GM18909 (cell line): ENCODE measurements around the gene ANKRD55.
"Not testable (repeated sequence)": the region's sequence is repeated elsewhere in the genome, so short reads cannot be mapped to it uniquely, and the experiment has no call there.

Experiments used
- ATAC-seq: cut with Tn5 transposase; IDR thresholded peaks from one replicate; pipeline ENCODE4 v1.9.1; 2021; ENCODE audit warnings: mild to moderate bottlenecking; ENCODE audit not compliant: unreplicated experiment, poor library complexity

Gene ANKRD55

DNA sequence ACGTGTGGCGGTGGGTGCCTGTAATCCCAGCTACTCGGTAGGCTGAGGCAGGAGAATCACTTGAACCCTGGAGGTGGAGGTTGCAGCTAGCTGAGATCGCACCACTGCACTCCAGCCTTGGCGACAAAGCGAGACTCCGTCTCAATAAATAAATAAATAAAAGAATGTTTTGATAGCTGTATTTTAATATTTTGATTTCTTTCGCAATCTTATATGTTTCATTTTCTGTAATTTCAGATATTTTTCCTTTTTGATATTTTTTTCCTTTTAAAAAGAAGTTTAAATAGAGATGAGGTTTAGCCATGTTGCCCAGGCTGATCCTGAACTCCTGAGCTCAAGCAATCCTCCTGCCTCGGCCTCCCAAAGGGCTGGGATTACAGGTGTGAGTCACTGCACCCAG lies 82.4 kb downstream of the ANKRD55 start:
- ATAC-seq: not testable (repeated sequence)

DNA sequence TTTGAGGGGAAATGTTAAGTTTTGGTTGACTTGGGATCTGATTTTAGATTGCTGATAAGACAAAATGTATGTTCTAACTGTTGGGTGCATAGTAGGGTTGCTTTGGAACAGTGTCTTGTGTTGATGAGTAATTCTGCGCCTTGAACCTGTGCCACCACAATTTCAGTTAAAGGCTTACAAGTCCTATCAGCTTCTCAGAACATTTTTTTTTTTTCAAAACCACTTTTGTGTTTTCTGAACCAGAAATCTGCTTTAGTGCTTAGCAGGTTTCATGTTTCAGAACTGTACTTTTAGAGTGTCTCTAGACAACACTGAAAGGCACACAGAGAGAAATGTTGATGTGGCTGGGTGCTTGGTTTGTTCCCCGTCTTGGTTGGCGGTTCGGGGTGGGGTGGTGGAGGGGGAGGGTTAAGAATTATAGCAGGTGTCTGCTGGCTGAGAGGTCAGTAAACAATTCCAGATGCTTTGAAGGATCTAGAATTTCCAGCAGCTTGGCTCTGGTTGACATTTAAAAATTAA lies 84.6 kb downstream of the ANKRD55 start:
- ATAC-seq: peak; percentile 89

DNA sequence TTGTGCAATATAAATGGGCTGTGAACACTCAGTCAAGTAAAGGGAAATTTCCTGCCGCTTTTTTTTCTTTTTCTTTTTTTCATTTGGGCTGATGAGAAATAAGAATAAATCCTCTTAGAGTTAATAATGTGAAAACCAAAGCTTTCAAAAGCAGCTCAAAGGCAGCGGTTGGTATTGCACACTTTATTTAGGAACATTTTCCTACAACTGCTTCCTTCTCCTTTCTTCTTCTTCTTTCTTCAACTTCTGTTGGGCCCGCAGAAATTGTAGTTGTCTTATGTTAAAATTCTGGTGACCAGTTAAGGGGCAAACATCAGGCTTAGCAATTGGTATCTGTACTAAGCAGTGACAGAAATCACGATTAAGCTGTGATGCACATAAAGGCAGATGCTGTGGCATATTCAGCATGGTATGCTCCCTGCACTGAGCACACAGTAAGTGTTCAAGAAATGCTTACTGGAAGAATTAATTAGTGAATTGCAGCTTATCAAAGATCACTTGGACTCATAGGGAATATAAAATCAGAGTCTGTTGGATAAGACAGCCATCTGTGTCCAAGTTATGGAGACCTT lies 85.4 kb downstream of the ANKRD55 start:
- no peak for ATAC-seq

DNA sequence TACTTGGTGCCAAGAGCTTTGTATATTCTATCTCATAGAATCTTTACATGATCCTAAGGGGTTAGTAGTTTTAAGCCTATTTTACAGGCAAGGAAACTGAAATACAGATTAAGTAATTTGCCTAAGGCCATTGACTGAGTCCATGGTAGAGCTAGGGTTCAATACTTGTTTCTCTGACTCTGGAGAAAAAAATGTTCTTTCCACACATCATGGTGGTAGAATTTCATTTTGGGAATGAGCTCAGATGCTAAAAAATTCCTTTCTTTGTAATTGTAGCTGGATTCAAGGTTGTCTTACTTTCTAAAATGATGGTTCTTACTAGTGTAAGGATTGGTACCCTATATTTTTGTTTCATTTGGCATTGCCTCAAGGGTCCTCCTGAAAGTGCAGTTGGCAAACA lies 86.0 kb downstream of the ANKRD55 start:
- no peak for ATAC-seq

DNA sequence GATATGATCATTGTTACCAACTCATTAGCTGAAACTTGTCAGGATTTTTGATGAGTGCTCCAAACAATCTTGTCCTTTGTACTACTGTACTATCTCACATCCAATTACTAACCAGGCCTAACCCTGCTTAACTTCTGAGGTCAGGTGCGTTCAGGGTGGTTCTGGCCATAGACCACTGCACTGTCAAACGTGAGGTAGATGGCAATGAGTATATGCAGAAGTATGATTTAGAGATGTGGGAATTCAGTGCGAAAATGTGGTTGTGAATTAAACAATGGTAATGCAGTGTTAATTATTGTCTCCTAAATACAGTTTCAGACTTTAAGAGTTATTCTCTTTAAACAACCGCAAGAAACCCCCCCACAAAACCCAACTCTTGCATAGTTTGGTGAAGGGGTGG lies 86.5 kb downstream of the ANKRD55 start:
- ATAC-seq: no peak

DNA sequence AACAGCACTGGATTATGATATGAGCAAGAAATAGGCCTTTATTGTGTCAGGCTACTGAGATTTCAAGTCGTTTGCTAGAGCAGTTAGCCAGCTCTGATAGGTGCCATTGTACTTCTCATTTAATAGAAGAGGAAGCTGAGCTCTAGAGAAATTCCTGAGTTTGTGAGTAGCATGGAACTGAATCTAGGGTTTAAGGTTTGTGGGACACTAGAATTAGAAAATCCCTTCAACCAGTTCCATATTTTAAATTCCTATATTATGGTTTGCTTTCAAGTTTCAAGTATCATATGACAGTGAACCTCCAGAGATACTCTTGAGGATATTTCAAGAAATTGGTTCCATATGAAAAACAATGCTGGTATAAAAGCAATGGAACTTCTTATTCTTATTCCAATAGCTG lies 87.6 kb downstream of the ANKRD55 start:
- ATAC-seq: no peak

DNA sequence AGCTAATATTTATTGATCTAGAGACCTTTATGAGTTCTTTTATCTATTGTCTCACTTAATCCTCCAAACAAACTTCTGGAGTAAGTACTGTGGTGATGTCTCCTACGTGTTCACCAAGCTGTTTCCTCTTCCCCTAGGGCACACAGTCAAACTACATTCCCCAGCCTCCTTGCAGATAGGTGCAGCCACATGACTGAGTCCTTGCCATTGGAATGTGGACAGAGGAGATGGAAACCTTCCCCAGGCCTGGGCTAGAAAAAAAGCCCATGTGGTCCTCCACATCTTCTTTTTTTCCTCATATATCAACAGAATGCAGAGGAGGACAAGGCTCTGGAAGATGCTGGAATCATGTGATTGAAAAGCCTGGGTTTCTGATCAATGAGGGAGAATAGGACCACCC lies 88.0 kb downstream of the ANKRD55 start:
- no peak for ATAC-seq

DNA sequence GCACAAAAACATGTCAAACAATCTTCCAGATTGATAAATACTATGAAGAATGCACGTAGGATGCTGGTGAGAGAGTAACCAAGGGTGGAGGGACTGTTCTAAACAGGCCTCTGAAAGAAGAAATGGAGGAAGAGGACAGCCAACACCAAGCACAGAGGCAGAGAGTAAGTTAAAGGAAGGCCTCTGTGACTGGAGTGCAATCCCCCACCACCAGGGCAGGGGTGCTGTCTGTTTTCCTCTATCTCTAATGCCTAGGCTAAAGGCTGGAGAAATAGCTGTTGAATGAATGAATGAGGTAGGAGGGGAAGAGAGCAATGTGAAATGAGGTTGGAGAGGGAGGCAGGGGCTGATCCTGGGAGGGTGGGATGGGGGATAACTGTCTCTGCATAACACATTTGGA lies 88.9 kb downstream of the ANKRD55 start:
- ATAC-seq: no peak

DNA sequence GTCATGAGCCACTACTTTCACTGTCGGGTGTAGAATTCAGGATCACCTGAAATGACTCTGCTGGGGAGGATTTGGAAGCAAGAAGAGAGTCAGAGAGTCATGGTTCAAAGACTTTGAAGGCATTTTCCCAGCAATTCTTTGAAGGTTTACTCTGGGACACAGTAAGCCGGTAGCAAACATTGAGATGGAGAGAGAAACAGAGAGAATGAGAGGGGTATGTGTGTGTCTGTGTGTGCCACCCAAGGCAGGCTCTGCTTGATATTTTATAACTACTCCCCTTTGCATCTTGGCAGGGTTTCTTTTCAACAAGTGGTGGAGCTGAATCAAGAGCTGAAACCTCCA lies 89.8 kb downstream of the ANKRD55 start:
- ATAC-seq: no peak

DNA sequence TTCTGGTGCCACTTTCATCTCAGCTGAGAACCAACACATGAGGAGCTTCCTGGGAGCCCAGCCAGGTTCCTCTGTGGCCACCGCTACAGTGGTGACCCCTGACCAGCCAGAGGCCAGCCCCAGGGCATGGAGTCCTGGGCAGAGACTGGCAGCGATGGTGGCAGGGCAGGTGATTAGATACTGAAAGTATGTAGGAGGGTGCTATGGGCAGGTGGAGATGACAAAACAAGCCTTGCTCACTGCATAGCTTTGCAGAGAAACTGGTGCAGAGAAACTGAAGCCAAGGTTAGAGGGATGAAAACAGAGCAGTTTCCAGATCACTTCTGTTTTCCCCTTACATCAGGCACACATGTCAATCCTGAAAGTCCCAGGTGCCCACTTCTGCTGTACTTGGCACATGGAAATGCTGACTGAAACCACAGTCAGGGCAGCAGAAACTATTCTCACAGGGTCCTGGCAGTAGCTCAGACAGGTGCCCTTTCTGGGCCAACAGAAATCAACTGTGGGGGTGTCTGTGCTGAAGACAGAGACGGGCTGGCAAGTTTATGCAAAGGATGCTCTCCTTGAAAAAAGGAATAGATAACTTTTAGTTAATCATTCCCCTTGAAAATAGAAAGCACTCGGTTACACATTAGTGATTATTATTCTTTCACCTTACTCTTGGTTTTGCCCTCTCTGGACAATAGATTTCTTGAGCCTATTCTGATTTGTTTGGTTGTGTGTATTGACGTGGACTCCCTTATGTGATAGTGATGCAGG lies 90.3 kb downstream of the ANKRD55 start:
- ATAC-seq: peak; percentile 92

DNA sequence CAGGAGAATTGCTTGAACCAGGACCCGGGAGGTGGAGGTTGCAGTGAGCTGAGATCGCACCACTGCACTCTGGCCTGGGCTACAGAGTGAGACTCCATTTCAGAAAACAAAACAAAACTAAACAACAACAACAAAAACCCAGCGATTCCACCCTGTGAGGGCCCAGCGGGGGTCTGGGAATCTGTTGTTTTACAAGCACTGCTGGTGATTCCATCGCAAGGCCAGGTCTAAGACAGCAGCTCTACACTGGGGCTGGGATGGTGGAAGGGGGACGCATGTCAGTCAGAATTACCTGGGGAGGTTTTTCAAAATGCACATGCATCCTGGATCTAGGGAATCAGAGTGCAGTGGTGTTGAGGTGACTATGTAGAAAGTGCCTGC lies 90.9 kb downstream of the ANKRD55 start:
- ATAC-seq: no peak

DNA sequence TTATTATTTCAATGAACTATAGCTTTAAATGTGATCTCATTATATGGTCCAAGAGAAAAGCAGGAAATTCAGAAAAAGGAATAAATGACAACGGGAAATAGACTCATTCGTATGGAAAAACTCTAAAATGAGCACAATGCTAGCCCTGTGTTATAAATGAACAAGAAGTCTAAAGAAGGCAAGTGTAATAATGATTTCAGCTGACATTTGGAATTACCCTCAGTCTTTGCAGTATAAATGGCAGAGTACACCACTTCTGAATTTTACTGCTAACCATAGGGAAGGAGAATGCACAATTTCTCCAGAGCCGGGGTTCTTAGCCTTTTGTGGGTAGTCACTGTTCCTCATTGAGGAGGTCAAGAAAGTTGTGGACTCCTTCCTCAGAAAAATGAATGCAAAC lies 93.1 kb downstream of the ANKRD55 start:
- no peak for ATAC-seq

DNA sequence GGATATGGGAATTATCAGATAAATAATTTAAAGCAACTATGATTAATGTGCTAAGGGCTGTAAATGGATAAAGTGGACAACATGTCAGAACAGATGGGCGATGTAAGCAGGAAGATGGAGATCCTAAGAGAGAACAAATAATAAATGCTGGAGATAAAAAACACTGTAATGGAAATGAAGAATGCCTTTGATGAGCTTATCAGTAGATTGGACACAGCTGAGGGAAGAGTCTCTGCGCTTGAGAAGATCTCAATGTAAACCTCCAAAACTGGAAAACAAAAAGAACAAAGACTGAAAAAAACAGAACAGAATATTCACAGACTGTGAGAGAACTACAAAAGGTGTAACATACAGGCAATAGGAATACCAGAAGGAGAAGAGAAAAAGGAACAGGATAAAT lies 102.5 kb downstream of the ANKRD55 start:
- ATAC-seq: no peak

DNA sequence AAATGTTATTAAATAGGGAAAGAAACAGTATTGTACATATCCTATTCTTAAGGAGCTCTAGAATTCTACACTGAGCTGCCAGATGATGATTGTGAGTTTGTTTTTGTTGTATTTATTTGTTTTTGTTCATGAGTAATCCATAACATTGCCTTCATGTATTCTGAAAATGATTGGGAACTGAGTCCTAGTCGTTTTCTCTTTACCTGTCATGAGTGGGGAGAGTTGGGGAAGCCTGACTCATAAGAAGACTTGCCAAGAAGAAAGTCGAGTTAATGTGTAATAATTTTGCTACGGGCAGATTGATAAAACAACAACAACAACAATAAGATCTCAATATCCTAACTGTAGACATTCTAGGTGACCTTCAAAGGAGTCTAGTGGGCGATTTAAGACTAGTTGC lies 103.8 kb downstream of the ANKRD55 start:
- ATAC-seq: no peak

DNA sequence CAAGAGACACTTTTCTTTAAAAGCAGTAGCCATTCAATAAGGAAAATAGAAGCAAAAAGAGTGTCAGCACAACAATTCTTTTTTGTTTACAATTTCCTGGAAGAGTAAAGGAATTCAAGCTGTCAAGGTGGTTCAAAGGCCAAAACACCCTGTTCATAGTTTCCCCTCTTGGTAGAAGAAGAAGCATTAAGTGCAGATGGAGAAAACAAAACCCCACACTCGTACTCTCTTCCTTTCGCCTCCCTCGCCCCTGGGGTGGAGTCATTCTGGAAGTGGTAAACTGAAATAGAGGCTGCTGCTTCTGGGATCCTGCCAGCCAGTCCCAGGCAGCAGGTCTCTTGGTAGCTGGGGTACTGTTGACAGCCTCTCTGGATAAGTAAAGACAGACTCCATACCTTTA lies 105.0 kb downstream of the ANKRD55 start:
- no peak for ATAC-seq

DNA sequence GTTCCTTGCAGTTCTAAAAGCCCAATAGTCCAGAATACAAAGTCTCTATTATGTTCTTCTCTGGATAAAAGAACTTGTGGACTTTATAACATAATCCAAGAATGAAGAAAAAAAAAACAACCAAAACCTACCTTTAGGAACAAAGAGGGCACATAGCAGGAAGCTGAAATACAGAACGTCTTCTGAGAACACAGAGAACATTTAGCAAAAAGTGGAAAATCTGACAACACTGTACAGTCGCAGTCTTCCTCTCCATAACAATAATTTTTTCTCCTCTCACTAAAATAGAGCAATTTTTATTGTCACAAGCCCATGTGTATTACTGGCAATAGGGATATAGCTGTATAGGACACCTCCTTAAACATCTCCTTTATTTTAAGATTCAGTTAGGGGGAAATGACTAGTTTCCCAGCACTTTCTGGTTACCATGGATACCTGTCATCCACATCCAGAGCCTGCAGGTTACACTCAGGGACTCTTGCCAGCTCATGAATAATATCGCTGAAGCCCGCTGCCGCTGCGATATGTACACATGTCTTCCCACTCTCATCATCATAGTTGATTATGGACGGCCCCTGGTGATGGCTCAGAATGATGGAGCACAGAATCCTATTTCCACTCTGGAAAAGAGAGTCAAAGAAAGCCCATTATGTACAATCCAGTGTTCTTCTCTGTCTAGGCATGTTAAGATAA lies 106.5 kb downstream of the ANKRD55 start:
- ATAC-seq: no peak

DNA sequence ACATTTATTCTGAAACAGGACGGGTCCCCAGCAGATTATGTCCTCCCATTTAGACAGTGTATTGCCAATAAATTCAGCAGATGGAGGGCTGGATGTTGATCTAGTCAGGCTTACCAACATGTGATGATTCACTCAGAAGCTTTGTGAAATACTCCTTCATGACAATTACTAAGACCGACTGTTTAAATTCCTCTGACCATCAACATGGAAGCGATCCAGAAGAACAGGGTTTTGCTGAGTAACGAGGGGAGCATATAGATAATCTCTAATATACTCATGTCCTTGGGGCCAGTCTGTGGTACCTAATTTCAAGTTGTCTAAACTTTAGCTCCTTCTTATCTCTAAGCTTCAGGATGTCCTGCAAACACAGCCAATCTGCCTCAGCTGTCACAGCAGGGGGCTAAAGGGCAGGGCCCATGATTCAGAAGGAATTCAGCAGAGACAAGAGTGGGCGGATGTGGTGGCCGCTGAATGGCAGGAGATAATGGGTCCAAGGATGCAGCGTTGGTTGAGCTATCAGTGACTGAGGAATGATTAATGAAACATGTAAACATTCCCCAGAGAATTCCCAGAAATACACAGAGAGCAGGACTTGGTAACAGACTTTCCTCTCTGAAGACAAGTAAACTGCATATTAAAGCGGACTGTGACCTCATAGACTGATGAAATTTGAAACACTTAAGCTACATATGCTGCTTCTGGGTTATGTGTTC lies 109.4 kb downstream of the ANKRD55 start:
- ATAC-seq: no peak

DNA sequence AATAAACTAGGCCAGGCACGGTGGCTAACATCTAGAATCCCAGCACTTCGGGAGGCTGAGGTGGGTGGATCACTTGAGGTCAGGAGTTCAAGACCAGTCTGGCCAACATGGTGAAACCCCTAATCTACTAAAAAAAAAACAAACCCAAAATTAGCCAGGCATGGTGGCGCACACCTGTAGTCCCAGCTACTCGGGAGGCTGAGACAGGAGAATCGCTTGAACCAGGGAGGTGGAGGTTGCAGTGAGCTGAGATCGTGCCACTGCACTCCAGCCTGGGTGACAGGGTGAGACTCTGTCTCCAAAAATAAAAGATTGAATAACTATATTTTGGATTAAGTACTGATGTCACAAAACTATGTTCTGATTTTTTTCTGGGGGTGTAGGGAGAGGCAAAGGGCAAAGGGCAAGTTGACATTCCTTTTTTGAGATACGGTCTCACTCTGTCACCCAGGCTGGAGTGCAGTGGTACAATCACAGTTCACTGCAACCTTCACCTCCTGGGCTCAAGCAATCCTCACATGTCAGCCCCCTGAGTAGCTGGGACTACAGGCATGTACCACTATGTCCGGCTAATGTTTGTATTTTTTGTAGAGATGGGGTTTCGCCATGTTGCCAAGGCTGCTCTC lies 110.7 kb downstream of the ANKRD55 start:
- not testable (repeated sequence) for ATAC-seq

DNA sequence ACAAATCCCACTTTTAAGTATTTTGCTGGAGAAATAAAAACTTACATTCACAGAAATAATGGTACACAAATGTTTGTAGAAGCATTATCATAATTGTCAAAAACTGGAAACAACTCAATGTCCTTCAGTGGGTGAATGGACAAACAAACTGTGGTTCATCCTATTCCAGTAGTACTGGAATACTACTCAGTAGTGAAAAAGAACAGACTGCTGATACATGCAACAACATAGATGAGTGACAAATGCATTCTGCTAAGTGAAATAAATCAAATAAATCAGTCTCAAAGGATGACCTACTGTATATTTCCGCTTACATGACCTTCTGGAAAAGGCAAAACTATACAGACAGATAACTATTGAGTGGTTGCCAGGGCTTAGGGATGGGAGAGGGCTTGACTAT lies 114.1 kb downstream of the ANKRD55 start:
- ATAC-seq: no peak

DNA sequence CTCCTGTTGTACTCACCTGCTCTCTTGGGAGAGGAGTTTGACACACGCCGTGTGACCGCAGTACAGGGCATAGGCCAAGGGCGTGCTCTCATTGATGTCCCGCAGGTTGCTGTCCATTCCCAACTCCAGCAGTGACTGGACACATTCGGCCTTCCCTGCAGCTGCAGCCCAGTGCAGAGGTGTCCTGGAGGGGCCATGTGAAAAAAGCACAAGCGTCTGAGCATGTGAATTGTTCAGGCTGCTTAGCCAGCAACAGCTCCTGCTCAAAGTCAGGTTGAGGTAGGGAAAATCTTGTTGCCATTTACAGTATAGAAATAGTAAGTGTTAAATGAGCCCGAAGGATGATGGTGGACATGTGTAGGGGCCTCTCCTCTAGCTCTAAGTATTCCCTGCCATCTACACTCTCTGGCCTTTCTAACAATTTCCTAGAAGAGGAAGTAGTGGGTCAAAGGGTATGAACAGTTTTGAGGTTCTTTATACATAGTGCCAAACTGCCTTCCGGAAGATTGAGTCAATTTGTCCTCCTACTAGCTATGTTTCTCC lies 116.5 kb downstream of the ANKRD55 start:
- ATAC-seq: no peak
